RPMI7951 (cell line): ENCODE results near the gene SH3TC1. TPM values are rescaled to one million over a fixed set of nuclear protein-coding genes. Genes with fewer than 3 reads are reported as not detected.

Experiments
- DNase-seq: peaks from one replicate; pipeline ENCODE4 v3.0.0-alpha.2; 2012; ENCODE audit warnings: low read depth
- total RNA-seq: library from RNA; depleted of rRNA; stranded (reverse); fragments of >200 nt; shearing (Covaris generic); gene quantifications from 2 replicates; pipeline ENCODE4 v1.2.3, GENCODE V29; 2014; rRNA removed

The SH3TC1 gene
- total RNA-seq, 1 experiment from 2014 or later, result 6.6 TPM

DNA sequence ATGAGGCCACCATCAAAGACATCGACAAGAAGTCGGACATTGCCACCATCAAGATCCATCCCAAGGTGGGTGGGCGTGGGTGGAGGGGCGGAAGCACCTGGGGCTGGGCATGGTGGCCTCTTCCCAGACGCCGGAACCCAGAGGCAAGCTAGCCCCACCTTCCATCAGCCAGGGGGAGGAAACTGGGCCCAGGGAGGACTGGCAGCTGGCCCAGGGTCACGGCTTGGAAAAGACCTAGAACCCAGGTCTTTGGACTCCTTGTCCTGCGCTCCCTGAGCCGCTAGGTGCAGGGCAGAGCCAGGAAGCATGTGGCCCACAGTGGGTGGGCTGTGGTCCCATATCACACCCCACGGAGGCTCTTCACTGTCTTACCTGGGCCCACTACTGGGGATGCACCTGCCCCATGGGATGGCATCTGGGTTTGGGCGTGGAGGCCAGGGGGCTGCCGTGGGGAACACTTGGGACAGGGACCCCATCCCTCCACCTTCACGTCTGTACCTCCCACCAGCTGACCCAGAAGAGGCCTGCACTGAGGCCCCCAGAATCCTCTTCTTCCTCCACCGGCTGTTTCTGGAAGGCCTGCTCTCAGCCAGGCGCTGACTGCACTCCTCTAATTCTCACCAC lies 87.7 kb downstream of the SH3TC1 start:
- DNase-seq, result no peak

DNA sequence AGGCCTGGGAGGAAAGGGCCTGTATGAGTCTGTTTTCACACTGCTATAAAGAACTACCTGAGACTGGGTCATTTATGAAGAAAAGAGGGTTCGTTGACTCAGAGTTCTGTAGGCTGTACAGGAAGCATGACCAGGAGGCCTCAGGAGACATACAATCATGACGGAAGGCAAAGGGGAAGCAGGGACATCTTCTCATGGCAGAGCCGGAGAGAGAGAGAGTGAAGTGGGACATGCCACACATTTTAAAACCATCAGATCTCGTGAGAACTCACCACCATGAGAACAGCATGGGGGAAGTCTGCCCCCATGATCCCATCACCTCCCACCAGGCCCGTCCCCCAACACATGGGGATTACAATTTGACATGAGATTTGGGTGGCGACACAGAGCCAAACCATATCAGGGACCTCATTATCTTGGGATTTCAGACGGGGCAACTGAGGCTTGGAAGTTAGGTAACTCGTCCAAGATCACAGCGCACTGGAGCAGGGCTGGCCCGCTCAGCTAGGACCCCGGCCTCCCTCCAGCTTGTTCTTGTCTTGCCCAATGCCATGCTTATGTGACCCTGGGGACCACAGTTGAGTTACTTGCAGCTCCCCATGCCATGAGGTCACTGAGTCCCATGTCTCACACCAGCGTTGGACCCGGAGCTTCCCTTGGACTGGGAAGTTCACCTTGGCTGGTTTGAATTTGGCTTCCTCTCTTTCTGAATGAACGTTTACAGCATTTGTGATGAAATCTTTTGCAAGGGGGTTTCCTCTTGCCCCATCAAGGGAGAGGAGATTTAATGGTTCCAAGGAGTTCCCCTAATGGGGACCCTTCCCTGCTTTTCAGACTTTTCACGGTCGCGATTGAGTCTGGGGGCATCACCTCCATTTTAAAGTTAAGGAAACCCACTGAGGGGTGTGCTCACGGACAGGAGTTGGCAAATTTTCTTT lies 88.5 kb downstream of the SH3TC1 start:
- no peak for DNase-seq

- DNase-seq, result no peak
These were observed 90.2 kb downstream of the SH3TC1 start for GRCh38 chr4:8289151-8289750.

DNA sequence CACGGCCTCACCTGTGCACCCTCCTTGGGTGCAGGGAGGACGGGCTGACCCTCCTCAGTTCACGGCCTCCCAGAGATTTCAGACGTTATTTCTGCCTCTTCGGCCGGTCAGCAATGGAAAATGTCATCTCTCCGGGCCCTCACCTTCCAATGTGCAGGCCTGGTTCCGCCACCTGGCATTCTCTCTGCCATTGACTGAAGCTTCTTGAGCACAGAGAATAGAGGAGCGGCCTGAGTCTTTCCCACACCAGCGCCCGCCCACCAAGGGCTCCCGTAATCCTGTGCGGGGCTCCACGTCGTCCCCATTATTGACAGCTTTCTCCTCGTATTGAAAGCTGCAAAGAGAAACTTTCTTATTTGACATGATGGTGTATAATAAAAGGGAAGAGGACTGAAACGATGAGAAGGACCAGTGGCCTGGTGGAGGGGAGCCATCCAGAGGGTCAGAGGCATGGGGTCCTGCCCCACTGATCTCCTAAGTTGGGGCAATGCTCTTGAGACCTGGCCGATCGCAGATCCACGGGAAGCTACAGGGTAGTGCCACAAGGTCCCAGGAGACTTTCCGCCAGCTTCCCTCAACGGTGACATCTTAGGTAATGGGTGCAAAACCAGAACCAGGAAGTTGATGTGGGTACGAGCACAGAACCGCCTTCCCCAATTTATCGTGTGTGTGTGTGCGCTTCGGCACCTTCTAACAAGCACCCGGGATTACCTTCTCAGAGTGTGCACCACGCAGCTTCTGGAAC lies 91.0 kb downstream of the SH3TC1 start:
- no peak for DNase-seq

- DNase-seq, result no peak
These were observed 91.5 kb downstream of the SH3TC1 start for GRCh38 chr4:8290701-8290970.

Other genes with a start within 250 kb of the SH3TC1 start
- under 0.01 and 0.29 TPM in 2 replicates for gene ABLIM2, start 40.5 kb upstream of the SH3TC1 start, total RNA-seq
- gene HTRA3, start 70.5 kb downstream of the SH3TC1 start, total RNA-seq, result 7.8 and 8.6 TPM in 2 replicates
- 10.7 and 12.6 TPM in 2 replicates for gene ACOX3, start 241.4 kb downstream of the SH3TC1 start, total RNA-seq
- 7.8 and 9.6 TPM in 2 replicates for gene TRMT44, start 241.5 kb downstream of the SH3TC1 start, total RNA-seq